D341Med (cell line): Measurements from ENCODE around the gene TCEAL8.
A peak's percentile ranks its signal among the peaks of the same experiment; 100 is the strongest.

Experiments used
- DNase-seq: peaks from one replicate; pipeline ENCODE4 v3.0.0; 2012; ENCODE audit warnings: low spot score

Gene TCEAL8

GRCh38 chrX:103214870-103215424 lies 40.0 kb downstream of the TCEAL8 start, which contains the start of gene BEX4:
TSS of gene BEX4 (plus strand) at chrX:103215108. CDS start at chrX:103216154, 1,046 bp downstream.
- DNase-seq = peak; percentile 76

GRCh38 chrX:103212749-103213457 lies 42.1 kb downstream of the TCEAL8 start:
- DNase-seq = no peak

GRCh38 chrX:103211012-103211715 lies 43.8 kb downstream of the TCEAL8 start:
- DNase-seq = peak; percentile 40

GRCh38 chrX:103210056-103210455 lies 44.9 kb downstream of the TCEAL8 start:
- no peak for DNase-seq
